Gastroesophageal sphincter (tissue), 4 donors: ENCODE data around the gene PGAM1. TPM values are rescaled to one million over a fixed set of nuclear protein-coding genes. Genes with fewer than 3 reads are reported as not detected.

Experiments used
- ATAC-seq: fragments of 150-250 bp; one replicate; pipeline ENCODE4 v1.9.1; 2016; ENCODE audit warnings: mild to moderate bottlenecking, moderate library complexity
- H3K27ac ChIP-seq, 4 donors: fragments of 200-600 bp; sonication (generic) in 3 of 4; 1 replicate in 3 of 4; 2 replicates in 1 of 4; pipeline ENCODE4 v1.5.1; 2016 to 2019
- H3K27me3 ChIP-seq: fragments of 200-600 bp; sonication (generic); one replicate; pipeline ENCODE4 v1.5.1; 2019
- H3K36me3 ChIP-seq, 2 donors: fragments of 200-600 bp; sonication (generic); one replicate each; pipeline ENCODE4 v1.5.1; 2019; ENCODE audit warnings: control low read depth in 1 of 2
- H3K4me1 ChIP-seq, 3 donors: fragments of 200-600 bp; sonication (generic); 1 replicate in 2 of 3; 2 replicates in 1 of 3; pipeline ENCODE4 v1.5.1; 2016 to 2019; ENCODE audit warnings: control low read depth in 2 of 3
- H3K4me3 ChIP-seq, 2 donors: fragments of 200-600 bp; sonication (generic); one replicate each; pipeline ENCODE4 v1.5.1; 2019; ENCODE audit warnings: mild to moderate bottlenecking in 1 of 2, moderate library complexity in 1 of 2
- H3K9me3 ChIP-seq, 3 donors: fragments of 200-600 bp; sonication (generic); one replicate each; pipeline ENCODE4 v1.5.1; 2017 to 2019; ENCODE audit warnings: control low read depth in 2 of 3
- EP300 ChIP-seq: sonication (generic); formaldehyde crosslinking; IDR thresholded peaks from one replicate; pipeline ENCODE4 v1.6.1; 2017; ENCODE audit warnings: antibody characterized with exemption, mild to moderate bottlenecking
- POLR2A ChIP-seq, 2 donors: fragments of 450-650 bp; IDR thresholded peaks; one replicate each; pipeline ENCODE4 v1.6.1; 2017; ENCODE audit warnings: antibody characterized with exemption in 2 of 2, mild to moderate bottlenecking in 2 of 2, moderate library complexity in 1 of 2
- POLR2AphosphoS5 ChIP-seq: sonication (generic); formaldehyde crosslinking; IDR thresholded peaks from one replicate; pipeline ENCODE4 v1.6.1; 2017; ENCODE audit warnings: antibody characterized with exemption
- WGBS, 2 donors: methylation state at CpG; one replicate each; pipeline ENCODE4 v1.1.5; 2018; ENCODE audit warnings: low coverage in 1 of 2; 5-methylcytosine and 5-hydroxymethylcytosine counted together
- total RNA-seq, 4 donors: library from RNA; depleted of rRNA; stranded (reverse); fragments of >200 nt; gene quantifications; one replicate each; pipeline ENCODE4 v1.1.0, GENCODE V29; 2016
- TF ChIP-seq, protein P1 (sequence below), 4 experiments: fragments of 200-600 bp in 2 of 4; fragments of 450-650 bp in 2 of 4; sonication (generic) in 1 of 4; IDR thresholded peaks; one replicate each; pipeline ENCODE4 v1.5.1; 2017 to 2019; ENCODE audit warnings: antibody characterized with exemption in 4 of 4, mild to moderate bottlenecking in 2 of 4, moderate library complexity in 2 of 4

Gene PGAM1
- total RNA-seq, result 100 to 1,000 TPM; 248 to 385 (median 356) TPM

DNA sequence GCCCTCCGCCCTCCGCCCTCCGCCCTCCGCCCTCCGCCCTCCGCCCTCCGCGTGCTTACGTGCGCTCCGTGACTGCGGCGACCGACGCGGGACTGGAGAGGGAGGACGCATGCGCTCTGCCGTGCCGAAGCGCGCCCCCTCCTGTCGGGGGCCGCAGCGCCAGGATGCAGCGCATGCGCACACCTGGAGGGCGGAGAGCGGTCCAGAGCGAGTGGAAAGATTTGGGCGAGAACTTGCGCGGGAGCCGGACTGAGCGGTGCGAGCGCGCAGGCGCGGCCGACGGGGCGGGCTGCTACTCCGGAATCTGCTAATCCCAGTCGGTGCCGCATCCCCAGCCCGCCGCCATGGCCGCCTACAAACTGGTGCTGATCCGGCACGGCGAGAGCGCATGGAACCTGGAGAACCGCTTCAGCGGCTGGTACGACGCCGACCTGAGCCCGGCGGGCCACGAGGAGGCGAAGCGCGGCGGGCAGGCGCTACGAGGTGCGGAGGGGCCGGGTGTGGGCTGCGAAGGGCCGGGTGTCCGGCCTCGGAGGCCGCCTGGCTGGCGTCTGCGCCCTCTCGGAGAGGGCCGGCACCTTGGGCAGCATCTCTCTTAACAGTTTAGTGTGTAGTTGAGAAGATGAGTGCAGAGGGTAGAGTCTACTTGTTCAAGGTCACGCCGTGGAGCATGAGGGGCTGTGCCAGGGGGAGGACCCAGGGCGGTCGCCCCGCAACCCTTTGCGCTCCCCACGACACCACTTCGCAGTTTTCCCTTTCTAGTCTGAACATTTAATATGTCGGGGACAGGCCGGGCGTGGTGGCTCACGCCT is at the start of gene PGAM1:
TSS of gene PGAM1 (plus strand) at position 228 of the 812 bp plus-strand sequence. CDS start at position 345, 117 bp downstream.
- peaks cover 0 to 59% (median 19%) of the 10 kb centered on the region in 3 donors for H3K4me1 ChIP-seq
- H3K36me3 ChIP-seq, result peaks cover under 1 to 40% of the 10 kb centered on the region in 2 donors
- no peaks in the 10 kb centered on the region for H3K9me3 ChIP-seq
- WGBS, 2 donors, result no CpG with 5 or more reads among the region's 90 CpGs
- H3K4me3 ChIP-seq, result peak within 1 kb of the TSS; percentile 85 to 91
- no peaks in the 10 kb centered on the region for H3K27me3 ChIP-seq
- H3K27ac ChIP-seq, result peak within 1 kb of the TSS; percentile 74 to 95 (median 91)
- peak; percentile 65 to 74 for TF ChIP-seq POLR2A (IDR thresholded peaks at IDR 0.05)
- TF ChIP-seq, protein P1, sequence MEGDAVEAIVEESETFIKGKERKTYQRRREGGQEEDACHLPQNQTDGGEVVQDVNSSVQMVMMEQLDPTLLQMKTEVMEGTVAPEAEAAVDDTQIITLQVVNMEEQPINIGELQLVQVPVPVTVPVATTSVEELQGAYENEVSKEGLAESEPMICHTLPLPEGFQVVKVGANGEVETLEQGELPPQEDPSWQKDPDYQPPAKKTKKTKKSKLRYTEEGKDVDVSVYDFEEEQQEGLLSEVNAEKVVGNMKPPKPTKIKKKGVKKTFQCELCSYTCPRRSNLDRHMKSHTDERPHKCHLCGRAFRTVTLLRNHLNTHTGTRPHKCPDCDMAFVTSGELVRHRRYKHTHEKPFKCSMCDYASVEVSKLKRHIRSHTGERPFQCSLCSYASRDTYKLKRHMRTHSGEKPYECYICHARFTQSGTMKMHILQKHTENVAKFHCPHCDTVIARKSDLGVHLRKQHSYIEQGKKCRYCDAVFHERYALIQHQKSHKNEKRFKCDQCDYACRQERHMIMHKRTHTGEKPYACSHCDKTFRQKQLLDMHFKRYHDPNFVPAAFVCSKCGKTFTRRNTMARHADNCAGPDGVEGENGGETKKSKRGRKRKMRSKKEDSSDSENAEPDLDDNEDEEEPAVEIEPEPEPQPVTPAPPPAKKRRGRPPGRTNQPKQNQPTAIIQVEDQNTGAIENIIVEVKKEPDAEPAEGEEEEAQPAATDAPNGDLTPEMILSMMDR (IDR thresholded peaks at IDR 0.05), result peak in 3 of 4 experiments; percentile 53 to 74 (median 72)
- TF ChIP-seq EP300, result no peak
- TF ChIP-seq POLR2AphosphoS5, result peak; percentile 57
- ATAC-seq, result peak; percentile 97

DNA sequence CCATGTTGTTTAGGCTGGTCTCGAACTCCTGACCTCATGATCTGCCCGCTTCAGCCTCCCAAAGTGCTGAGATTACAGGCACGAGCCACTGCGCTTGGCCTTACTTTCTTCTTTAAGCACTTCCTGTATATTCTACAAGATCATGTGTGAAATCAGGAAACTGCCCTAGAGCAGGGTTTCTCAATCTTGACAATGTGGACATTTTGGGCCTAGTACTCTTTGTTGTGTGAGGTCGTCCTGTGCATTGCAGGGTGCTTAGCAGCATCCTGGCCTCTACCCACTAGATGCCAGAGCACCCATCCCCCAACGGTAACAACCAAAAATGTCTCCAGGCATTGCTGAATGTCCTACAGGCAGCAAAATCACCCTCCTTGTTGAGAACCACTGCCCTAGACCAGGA is 49.6 kb upstream of the PGAM1 start:
- WGBS, 2 donors, result 76 to 90% methylated on average over 6 of the region's 6 CpGs
- Histone ChIP-seq H3K27me3 (no peaks in the 10 kb centered on the region), H3K27ac (no peak overlapping the region), H3K36me3 (peaks cover 0 to 98% of the 10 kb centered on the region in 2 donors), H3K9me3 (no peaks in the 10 kb centered on the region), H3K4me1 (no peaks in the 10 kb centered on the region), H3K4me3 (no peak overlapping the region)
- TF ChIP-seq POLR2A (IDR thresholded peaks at IDR 0.05) (no peak), POLR2AphosphoS5 (no peak), EP300 (no peak)
- TF ChIP-seq, protein P1 (IDR thresholded peaks at IDR 0.05), result no peak
- no peak for ATAC-seq

DNA sequence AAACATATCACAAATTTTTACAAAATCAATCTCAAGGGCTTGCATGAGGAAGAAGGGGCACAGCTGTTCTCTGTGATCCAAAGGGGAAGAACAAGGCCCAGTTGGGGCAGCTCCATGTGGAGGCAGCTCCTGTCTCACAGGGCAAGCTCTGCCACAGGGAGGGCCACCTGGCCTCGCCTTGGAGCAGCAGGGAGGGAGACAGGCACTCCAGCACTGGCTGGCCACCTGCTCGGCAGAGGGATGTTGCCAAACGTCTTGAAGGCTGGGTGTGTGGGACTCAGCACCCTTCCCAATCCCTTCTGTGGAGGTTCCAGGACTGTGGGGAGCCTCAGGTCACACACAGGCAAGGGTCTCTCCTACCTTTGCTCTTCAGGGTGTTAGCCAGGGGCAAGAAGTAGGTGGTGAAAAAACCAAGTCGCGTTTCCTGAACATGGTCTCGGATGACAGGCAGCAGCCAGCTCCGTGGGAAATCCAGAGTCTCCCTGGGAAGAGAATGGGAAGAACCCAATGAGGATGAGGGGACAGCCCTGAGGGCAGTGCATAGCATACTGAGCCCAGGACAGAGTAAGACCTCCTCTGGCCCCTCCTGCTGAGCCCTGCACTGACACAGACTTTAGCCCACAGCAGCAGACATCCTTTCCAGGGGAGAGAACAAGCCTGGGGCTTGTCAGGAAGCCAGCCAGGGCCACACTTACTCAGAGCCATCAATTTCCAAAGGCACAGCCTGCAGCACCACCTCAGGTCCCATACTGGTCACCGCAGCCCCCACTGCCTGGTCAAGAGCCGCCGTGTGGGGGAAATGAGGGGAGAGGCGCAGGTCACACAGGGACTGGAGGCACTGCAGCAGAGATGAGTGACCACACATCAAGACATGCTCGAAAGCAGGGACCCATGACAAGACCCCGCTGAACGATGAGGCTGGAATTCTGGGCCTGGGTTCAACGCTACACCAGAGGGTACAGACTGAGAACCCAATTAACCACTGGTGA is 46.8 kb upstream of the PGAM1 start:
- Histone ChIP-seq H3K4me1 (no peaks in the 10 kb centered on the region), H3K27ac (no peak overlapping the region), H3K36me3 (peaks cover 0 to 98% of the 10 kb centered on the region in 2 donors), H3K27me3 (no peaks in the 10 kb centered on the region), H3K4me3 (no peak overlapping the region), H3K9me3 (no peaks in the 10 kb centered on the region)
- TF ChIP-seq, protein P1 (IDR thresholded peaks at IDR 0.05), result no peak
- TF ChIP-seq POLR2A (IDR thresholded peaks at IDR 0.05), result no peak
- TF ChIP-seq EP300, result no peak
- TF ChIP-seq POLR2AphosphoS5, result no peak
- no peak for ATAC-seq
- WGBS, 2 donors, result 83% methylated on average over 1 of the region's 15 CpGs; no CpG with 5 or more reads in 1 of the 2 donors

DNA sequence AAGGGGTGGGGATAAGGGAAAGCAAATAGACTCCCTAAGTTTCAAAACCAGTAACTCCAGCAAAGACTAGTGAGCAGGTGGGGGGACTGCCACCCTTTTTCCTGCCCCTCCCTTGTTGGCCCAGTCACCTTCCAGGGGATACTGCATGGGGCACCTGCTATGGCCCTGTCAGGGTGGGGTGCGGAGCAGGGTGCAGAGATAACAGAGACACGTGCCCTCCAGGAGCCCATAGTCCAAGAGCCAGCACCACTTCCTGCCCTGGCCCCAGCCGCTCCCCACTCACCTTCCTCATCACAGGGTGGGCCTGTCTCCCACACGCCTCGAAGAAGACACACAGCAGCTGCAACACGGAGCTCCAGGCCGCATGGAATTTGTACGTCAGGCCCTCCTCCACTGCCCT is 45.5 kb upstream of the PGAM1 start:
- H3K9me3 ChIP-seq, result no peaks in the 10 kb centered on the region
- no peak for ATAC-seq
- H3K4me3 ChIP-seq, result no peak overlapping the region
- no peak for TF ChIP-seq EP300
- TF ChIP-seq POLR2A (IDR thresholded peaks at IDR 0.05), result no peak
- TF ChIP-seq, protein P1 (IDR thresholded peaks at IDR 0.05), result no peak
- no peak for TF ChIP-seq POLR2AphosphoS5
- WGBS, 2 donors, result 76% methylated on average over 2 of the region's 8 CpGs; no CpG with 5 or more reads in 1 of the 2 donors
- no peaks in the 10 kb centered on the region for H3K27me3 ChIP-seq
- peaks cover 0 to 100% of the 10 kb centered on the region in 2 donors for H3K36me3 ChIP-seq
- no peaks in the 10 kb centered on the region for H3K4me1 ChIP-seq
- no peak overlapping the region for H3K27ac ChIP-seq
